Suprapubic skin (tissue), 4 donors: ENCODE measurements around the gene CD4. TPM values are rescaled to one million over a fixed set of nuclear protein-coding genes. Genes with fewer than 3 reads are reported as not detected.
A peak's percentile ranks its signal among the peaks of the same experiment; 100 is the strongest.

Source experiments
- DNase-seq, 2 donors: peaks; one replicate each; pipeline ENCODE4 v3.0.0-alpha.2; 2019; ENCODE audit warnings: low spot score in 2 of 2
- H3K27ac ChIP-seq: fragments of 200-600 bp; sonication (generic); one replicate; pipeline ENCODE4 v1.5.1; 2019
- H3K27me3 ChIP-seq: fragments of 200-600 bp; sonication (generic); one replicate; pipeline ENCODE4 v1.5.1; 2019
- H3K36me3 ChIP-seq: fragments of 200-600 bp; sonication (generic); one replicate; pipeline ENCODE4 v1.5.1; 2019
- H3K4me1 ChIP-seq: fragments of 200-600 bp; sonication (generic); one replicate; pipeline ENCODE4 v1.5.1; 2019
- H3K4me3 ChIP-seq: fragments of 200-600 bp; sonication (generic); one replicate; pipeline ENCODE4 v1.5.1; 2019; ENCODE audit warnings: mild to moderate bottlenecking
- H3K9me3 ChIP-seq: fragments of 200-600 bp; sonication (generic); one replicate; pipeline ENCODE4 v1.5.1; 2019
- EP300 ChIP-seq: sonication (generic); formaldehyde crosslinking; IDR thresholded peaks from one replicate; pipeline ENCODE4 v1.6.1; 2017; ENCODE audit warnings: antibody characterized with exemption
- POLR2A ChIP-seq, 2 donors: fragments of 450-650 bp; IDR thresholded peaks; one replicate each; pipeline ENCODE4 v1.6.1; 2017; ENCODE audit warnings: antibody characterized with exemption in 2 of 2, mild to moderate bottlenecking in 2 of 2, moderate library complexity in 2 of 2
- POLR2AphosphoS5 ChIP-seq, 3 donors: sonication (generic); formaldehyde crosslinking; IDR thresholded peaks; one replicate each; pipeline ENCODE4 v1.6.1; 2017; ENCODE audit warnings: antibody characterized with exemption in 3 of 3
- WGBS: methylation state at CpG from one replicate; pipeline ENCODE4 v1.1.5; 2018; 5-methylcytosine and 5-hydroxymethylcytosine counted together
- total RNA-seq, 4 donors: library from RNA; depleted of rRNA; stranded (reverse); fragments of >200 nt; gene quantifications; one replicate each; pipeline ENCODE4 v1.1.0, GENCODE V29; 2016
- TF ChIP-seq, protein P1 (sequence below), 2 donors: fragments of 200-600 bp in 1 of 2; fragments of 450-650 bp in 1 of 2; sonication (generic) in 1 of 2; IDR thresholded peaks; one replicate each; pipeline ENCODE4 v1.5.1; 2016 to 2019; ENCODE audit warnings: antibody characterized with exemption in 2 of 2, mild to moderate bottlenecking in 1 of 2, moderate library complexity in 1 of 2

The CD4 gene
- total RNA-seq, 4 donors from 2014 or later = 2.5 to 5.4 (median 3.9) TPM

DNA sequence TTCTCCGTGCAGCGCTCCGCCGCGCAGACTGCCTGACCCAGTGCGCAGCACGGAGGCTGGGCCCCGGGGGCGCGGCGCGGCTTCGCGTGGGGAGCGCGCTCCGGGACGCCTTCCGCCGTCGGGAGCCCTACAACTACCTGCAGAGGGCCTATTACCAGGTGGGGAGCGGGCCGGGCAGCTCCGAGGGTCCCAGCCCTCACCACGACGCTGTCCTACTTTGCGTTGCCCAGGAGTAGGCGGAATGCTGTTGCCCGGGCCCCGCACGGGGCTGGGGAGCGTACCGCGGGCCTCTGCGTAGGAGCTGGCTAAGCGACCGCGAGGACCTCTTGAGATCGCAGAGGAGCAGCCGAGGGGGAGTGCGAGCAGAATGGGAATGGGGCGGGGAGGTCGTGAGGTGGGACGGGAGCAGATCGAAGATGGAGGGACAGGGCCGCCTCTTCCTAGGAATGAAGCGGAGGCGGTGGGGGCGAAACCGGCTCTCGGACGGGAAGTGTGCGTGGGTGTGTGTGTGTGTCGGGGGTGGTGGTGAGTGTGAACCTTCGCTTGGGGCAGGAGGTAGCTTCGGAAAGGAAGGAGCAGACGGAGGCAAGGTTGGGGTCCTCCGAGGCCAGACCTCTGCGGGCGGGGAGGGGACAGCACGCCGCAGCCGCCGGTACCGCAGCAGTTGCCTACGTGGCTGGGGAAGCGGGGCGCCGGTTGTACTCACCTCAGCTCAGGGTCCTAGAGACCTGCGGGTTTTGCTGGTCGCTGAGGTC, 39.6 kb downstream of the CD4 start:
- Histone ChIP-seq H3K4me3 (peak overlapping the region; percentile 75), H3K27me3 (peaks cover 17% of the 10 kb centered on the region), H3K27ac (peak overlapping the region; percentile 57), H3K9me3 (no peaks in the 10 kb centered on the region), H3K4me1 (peaks cover 40% of the 10 kb centered on the region), H3K36me3 (peaks cover 10% of the 10 kb centered on the region)
- peak in 1 of 2 donors; percentile 70 for DNase-seq
- TF ChIP-seq POLR2AphosphoS5 (IDR thresholded peaks at IDR 0.05) (no peak), POLR2A (IDR thresholded peaks at IDR 0.05) (no peak), EP300 (no peak)
- TF ChIP-seq, protein P1, sequence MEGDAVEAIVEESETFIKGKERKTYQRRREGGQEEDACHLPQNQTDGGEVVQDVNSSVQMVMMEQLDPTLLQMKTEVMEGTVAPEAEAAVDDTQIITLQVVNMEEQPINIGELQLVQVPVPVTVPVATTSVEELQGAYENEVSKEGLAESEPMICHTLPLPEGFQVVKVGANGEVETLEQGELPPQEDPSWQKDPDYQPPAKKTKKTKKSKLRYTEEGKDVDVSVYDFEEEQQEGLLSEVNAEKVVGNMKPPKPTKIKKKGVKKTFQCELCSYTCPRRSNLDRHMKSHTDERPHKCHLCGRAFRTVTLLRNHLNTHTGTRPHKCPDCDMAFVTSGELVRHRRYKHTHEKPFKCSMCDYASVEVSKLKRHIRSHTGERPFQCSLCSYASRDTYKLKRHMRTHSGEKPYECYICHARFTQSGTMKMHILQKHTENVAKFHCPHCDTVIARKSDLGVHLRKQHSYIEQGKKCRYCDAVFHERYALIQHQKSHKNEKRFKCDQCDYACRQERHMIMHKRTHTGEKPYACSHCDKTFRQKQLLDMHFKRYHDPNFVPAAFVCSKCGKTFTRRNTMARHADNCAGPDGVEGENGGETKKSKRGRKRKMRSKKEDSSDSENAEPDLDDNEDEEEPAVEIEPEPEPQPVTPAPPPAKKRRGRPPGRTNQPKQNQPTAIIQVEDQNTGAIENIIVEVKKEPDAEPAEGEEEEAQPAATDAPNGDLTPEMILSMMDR (IDR thresholded peaks at IDR 0.05) = no peak
- 0% methylated on average over 39 of the region's 71 CpGs for WGBS

DNA sequence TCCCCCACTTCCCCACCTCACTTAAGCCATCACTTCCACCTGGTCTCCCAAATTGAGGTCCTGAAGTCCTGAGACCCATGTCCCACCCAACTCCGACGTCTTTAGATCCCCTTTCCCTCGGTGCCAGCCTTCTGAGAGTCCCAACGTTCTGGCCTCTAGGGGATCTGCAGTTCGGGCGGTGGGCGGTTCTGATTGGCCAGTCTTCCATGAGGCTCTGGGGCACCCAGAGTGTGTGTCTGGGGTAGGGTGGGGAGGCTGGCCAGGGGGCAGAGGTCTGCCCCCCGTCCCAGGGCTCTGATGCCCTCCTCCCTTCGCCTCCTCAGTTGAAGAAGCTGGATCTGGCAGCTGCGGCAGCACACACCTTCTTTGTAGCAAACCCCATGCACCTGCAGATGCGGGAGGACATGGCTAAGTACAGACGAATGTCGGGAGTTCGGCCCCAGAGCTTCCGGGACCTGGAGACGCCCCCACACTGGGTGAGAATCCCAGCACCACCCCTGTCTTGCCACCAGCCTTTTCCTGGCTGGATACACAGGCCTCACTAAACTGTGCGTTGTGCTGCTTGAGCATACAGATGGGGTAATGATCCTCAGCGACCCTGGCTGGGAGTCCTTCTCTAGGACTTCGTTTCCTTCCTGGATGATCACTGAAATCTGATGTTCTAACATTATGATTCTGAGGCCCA, 40.4 kb downstream of the CD4 start:
- 45% methylated on average over 13 of the region's 19 CpGs for WGBS
- peak overlapping the region; percentile 75 for H3K4me3 ChIP-seq
- no peaks in the 10 kb centered on the region for H3K9me3 ChIP-seq
- peaks cover 13% of the 10 kb centered on the region for H3K27me3 ChIP-seq
- peak overlapping the region; percentile 57 for H3K27ac ChIP-seq
- TF ChIP-seq, protein P1 (IDR thresholded peaks at IDR 0.05) = no peak
- no peak for TF ChIP-seq POLR2A (IDR thresholded peaks at IDR 0.05)
- H3K4me1 ChIP-seq = peaks cover 40% of the 10 kb centered on the region
- DNase-seq = no peak
- H3K36me3 ChIP-seq = peaks cover 18% of the 10 kb centered on the region

DNA sequence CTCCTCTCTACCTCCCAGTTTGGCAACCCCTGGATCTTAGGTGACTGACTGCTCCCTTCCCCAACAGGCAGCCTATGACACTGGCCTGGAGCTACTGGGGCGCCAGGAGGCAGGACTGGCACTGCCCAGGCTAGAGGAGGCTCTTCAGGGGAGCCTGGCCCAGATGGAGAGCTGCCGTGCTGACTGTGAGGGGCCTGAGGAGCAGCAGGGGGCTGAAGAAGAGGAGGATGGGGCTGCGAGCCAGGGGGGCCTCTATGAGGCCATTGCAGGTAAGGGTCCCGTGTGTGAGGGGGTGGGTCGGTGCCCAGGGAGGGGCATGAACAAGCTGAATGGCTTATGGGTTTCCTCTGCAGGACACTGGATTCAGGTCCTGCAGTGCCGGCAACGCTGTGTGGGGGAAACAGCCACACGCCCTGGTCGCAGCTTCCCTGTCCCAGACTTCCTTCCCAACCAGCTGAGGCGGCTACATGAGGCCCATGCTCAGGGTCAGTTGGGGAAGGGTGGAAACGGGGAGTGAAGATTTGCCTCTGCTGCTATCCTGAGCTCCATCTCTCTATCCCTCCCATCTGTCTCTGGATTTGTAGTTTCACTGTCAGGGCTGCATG, 41.1 kb downstream of the CD4 start:
- TF ChIP-seq POLR2AphosphoS5 (IDR thresholded peaks at IDR 0.05) (no peak), POLR2A (IDR thresholded peaks at IDR 0.05) (no peak), EP300 (no peak)
- TF ChIP-seq, protein P1 (IDR thresholded peaks at IDR 0.05) = no peak
- no peaks in the 10 kb centered on the region for H3K9me3 ChIP-seq
- H3K4me3 ChIP-seq = no peak overlapping the region
- peaks cover 7% of the 10 kb centered on the region for H3K27me3 ChIP-seq
- no peak for DNase-seq
- H3K4me1 ChIP-seq = peaks cover 34% of the 10 kb centered on the region
- 91% methylated on average over 11 of the region's 11 CpGs for WGBS
- H3K36me3 ChIP-seq = peaks cover 18% of the 10 kb centered on the region
- no peak overlapping the region for H3K27ac ChIP-seq

DNA sequence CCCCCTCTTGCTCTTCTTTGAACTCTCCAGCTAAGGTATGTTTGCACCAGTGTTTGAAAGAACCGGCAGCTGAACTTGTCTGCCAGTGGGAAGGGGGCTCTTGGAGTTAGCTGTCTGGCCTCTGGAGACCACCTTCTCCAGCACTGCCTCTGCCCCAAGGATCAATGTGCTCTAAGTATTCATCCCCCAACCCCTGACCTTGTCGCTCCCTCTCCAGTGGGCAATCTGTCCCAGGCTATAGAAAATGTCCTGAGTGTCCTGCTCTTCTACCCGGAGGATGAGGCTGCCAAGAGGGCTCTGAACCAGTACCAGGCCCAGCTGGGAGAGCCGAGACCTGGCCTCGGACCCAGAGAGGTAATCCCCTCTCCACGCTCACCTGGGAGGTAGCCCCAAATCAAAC, 41.7 kb downstream of the CD4 start:
- H3K27ac ChIP-seq = no peak overlapping the region
- peaks cover 3% of the 10 kb centered on the region for H3K27me3 ChIP-seq
- peaks cover 18% of the 10 kb centered on the region for H3K36me3 ChIP-seq
- peaks cover 29% of the 10 kb centered on the region for H3K4me1 ChIP-seq
- H3K9me3 ChIP-seq = no peaks in the 10 kb centered on the region
- WGBS = 87% methylated on average over 6 of the region's 6 CpGs
- no peak for DNase-seq
- TF ChIP-seq POLR2AphosphoS5 (IDR thresholded peaks at IDR 0.05) = no peak
- TF ChIP-seq EP300 = no peak
- no peak for TF ChIP-seq POLR2A (IDR thresholded peaks at IDR 0.05)
- TF ChIP-seq, protein P1 (IDR thresholded peaks at IDR 0.05) = no peak
- H3K4me3 ChIP-seq = no peak overlapping the region

DNA sequence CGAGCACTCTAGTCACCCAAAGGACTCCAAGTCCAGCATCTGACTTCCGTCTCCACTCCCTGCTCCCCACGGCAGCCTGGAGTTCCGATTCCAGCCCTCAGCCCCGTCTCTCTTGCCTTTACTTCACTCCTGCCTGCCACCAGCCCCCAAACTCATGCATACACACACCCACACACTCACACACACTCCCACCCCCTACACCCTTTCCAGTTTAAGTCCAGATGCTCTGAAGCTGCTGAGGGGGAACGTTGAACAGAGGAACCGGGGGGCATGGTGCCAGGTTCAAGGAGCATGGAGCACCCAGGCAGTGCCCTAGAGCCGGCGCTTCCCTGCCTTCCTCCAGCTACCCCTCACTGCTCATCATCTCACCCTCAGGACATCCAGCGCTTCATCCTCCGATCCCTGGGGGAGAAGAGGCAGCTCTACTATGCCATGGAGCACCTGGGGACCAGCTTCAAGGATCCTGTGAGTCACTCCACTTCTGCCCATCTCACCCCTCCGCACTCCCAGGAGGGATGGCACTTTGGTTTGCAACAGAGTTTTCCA, 42.2 kb downstream of the CD4 start:
- H3K27ac ChIP-seq = no peak overlapping the region
- 86% methylated on average over 12 of the region's 12 CpGs for WGBS
- no peaks in the 10 kb centered on the region for H3K9me3 ChIP-seq
- H3K36me3 ChIP-seq = peaks cover 18% of the 10 kb centered on the region
- H3K27me3 ChIP-seq = no peaks in the 10 kb centered on the region
- no peak overlapping the region for H3K4me3 ChIP-seq
- peaks cover 29% of the 10 kb centered on the region for H3K4me1 ChIP-seq
- TF ChIP-seq EP300 = no peak
- DNase-seq = no peak
